ENCODE data around the gene YDJC. TPM values are rescaled to one million over a fixed set of nuclear protein-coding genes. Genes with fewer than 3 reads are reported as not detected.
"Not testable (repeated sequence)": the region's sequence is repeated elsewhere in the genome, so short reads cannot be mapped to it uniquely, and the experiment has no call there.

YDJC gene
- total and polyA plus RNA-seq, 4 donors = 11.0 to 41.1 (median 31.3) TPM

DNA sequence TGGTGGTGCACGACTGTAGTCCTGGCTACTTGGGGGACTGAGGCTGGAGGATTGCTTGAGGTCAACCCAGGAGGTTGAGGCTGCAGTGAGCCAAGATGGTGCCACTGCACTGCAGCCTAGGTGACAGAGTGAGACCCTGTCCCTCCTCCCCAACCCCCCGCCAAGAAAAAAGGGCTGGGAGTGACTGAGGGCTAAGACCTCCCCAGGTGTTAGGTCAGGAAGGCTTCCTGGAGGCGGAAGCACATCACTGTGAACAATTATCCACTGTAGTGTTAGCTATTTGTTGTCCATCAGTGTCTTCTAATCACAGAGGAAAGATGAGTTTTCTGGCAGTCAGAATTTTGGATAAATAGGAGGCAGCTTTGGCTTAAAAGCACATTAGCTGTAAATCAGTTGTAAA lies 8.8 kb downstream of the YDJC start:
- DNase-seq (no peak), ATAC-seq (ENCODE audit: insufficient read depth, low FRiP score) (no peak)
- H3K27ac ChIP-seq (ENCODE audit: low read depth in 1 of 2, low read length in 1 of 2) = no peak overlapping the region
- no peaks in the 10 kb centered on the region for H3K27me3 ChIP-seq (ENCODE audit: control insufficient read depth in 3 of 3, insufficient read depth in 3 of 3, low read length in 2 of 3)
- no peak overlapping the region for H3K4me3 ChIP-seq
- H3K36me3 ChIP-seq (ENCODE audit: control insufficient read depth in 4 of 4, insufficient read depth in 4 of 4, low read length in 4 of 4) = peaks cover 0 to 26% (median under 1%) of the 10 kb centered on the region in 4 donors
- 94 to 95% methylated on average over 3 of the region's 3 CpGs for WGBS, 2 donors
- H3K9me3 ChIP-seq (ENCODE audit: control insufficient read depth in 4 of 4, insufficient read depth in 3 of 4, low read length in 3 of 4) = no peaks in the 10 kb centered on the region
- H3K9ac ChIP-seq (ENCODE audit: insufficient read depth in 1 of 2, low read length in 2 of 2) = no peak overlapping the region
- TF ChIP-seq, protein P1, sequence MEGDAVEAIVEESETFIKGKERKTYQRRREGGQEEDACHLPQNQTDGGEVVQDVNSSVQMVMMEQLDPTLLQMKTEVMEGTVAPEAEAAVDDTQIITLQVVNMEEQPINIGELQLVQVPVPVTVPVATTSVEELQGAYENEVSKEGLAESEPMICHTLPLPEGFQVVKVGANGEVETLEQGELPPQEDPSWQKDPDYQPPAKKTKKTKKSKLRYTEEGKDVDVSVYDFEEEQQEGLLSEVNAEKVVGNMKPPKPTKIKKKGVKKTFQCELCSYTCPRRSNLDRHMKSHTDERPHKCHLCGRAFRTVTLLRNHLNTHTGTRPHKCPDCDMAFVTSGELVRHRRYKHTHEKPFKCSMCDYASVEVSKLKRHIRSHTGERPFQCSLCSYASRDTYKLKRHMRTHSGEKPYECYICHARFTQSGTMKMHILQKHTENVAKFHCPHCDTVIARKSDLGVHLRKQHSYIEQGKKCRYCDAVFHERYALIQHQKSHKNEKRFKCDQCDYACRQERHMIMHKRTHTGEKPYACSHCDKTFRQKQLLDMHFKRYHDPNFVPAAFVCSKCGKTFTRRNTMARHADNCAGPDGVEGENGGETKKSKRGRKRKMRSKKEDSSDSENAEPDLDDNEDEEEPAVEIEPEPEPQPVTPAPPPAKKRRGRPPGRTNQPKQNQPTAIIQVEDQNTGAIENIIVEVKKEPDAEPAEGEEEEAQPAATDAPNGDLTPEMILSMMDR (IDR thresholded peaks at IDR 0.05; ENCODE audit: control extremely low read depth, extremely low read depth) = no peak
- H3K4me1 ChIP-seq (ENCODE audit: control insufficient read depth in 5 of 5, insufficient read depth in 5 of 5, low read length in 5 of 5) = peaks cover 0 to 14% (median 2%) of the 10 kb centered on the region in 5 donors

DNA sequence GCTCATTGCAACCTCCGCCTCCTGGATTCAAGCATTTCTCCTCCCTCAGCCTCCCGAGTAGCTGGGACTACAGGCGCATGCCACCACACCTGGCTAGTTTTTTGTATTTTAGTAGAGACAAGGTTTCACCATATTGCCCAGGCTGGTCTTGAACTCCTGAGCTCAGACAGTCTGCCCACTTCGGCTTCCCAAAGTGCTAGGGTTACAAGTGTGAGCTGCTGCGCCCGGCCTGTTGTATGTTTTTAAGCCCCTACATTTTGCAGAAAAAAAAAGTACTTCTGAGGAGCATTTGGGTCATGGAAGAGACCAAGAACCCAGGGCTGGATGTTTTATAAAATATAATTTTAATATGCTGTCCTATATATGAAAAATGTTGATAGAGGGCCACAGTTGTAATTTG lies 12.5 kb downstream of the YDJC start:
- not testable (repeated sequence) for DNase-seq; H3K4me3 ChIP-seq; H3K27me3 ChIP-seq (ENCODE audit: control insufficient read depth in 3 of 3, insufficient read depth in 3 of 3, low read length in 2 of 3); ATAC-seq (ENCODE audit: insufficient read depth, low FRiP score); H3K9me3 ChIP-seq (ENCODE audit: control insufficient read depth in 4 of 4, insufficient read depth in 3 of 4, low read length in 3 of 4); H3K9ac ChIP-seq (ENCODE audit: insufficient read depth in 1 of 2, low read length in 2 of 2); H3K4me1 ChIP-seq (ENCODE audit: control insufficient read depth in 5 of 5, insufficient read depth in 5 of 5, low read length in 5 of 5); H3K27ac ChIP-seq (ENCODE audit: low read depth in 1 of 2, low read length in 1 of 2)
- 98% methylated on average over 6 of the region's 6 CpGs for WGBS, 2 donors
- H3K36me3 ChIP-seq (ENCODE audit: control insufficient read depth in 4 of 4, insufficient read depth in 4 of 4, low read length in 4 of 4) = peaks cover 0 to 13% (median 1%) of the 10 kb centered on the region in 4 donors

DNA sequence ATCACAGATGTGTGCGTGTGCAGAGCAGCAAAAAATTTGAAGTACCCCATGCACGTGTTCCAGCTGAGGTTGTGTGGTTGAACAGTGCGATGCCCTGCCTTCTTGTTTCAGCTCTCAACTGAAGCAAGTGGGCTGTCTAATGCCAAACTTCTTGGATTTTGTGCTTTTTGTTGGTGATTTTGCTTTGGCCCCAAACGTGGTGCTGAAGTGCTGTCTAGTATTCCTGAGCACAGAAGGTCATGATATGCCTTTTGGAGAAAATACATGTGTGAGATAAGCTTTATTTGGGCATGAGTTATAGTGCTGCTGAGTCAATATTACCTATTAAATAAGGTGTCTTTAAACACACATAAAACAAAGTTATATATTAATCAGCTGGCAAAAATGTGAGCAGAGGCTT lies 14.1 kb downstream of the YDJC start:
- Histone ChIP-seq H3K4me1 (ENCODE audit: control insufficient read depth in 5 of 5, insufficient read depth in 5 of 5, low read length in 5 of 5) (peaks cover 0 to 5% (median 0%) of the 10 kb centered on the region in 5 donors), H3K27ac (ENCODE audit: low read depth in 1 of 2, low read length in 1 of 2) (no peak overlapping the region), H3K27me3 (ENCODE audit: control insufficient read depth in 3 of 3, insufficient read depth in 3 of 3, low read length in 2 of 3) (no peaks in the 10 kb centered on the region), H3K9ac (ENCODE audit: insufficient read depth in 1 of 2, low read length in 2 of 2) (no peak overlapping the region), H3K36me3 (ENCODE audit: control insufficient read depth in 4 of 4, insufficient read depth in 4 of 4, low read length in 4 of 4) (peaks cover 3 to 22% (median 11%) of the 10 kb centered on the region in 4 donors), H3K4me3 (no peak overlapping the region), H3K9me3 (ENCODE audit: control insufficient read depth in 4 of 4, insufficient read depth in 3 of 4, low read length in 3 of 4) (no peaks in the 10 kb centered on the region)
- TF ChIP-seq, protein P1 (IDR thresholded peaks at IDR 0.05; ENCODE audit: control extremely low read depth, extremely low read depth) = no peak
- 81 to 93% methylated on average over 4 of the region's 4 CpGs for WGBS, 2 donors
- ATAC-seq (ENCODE audit: insufficient read depth, low FRiP score) = no peak
- DNase-seq = no peak

DNA sequence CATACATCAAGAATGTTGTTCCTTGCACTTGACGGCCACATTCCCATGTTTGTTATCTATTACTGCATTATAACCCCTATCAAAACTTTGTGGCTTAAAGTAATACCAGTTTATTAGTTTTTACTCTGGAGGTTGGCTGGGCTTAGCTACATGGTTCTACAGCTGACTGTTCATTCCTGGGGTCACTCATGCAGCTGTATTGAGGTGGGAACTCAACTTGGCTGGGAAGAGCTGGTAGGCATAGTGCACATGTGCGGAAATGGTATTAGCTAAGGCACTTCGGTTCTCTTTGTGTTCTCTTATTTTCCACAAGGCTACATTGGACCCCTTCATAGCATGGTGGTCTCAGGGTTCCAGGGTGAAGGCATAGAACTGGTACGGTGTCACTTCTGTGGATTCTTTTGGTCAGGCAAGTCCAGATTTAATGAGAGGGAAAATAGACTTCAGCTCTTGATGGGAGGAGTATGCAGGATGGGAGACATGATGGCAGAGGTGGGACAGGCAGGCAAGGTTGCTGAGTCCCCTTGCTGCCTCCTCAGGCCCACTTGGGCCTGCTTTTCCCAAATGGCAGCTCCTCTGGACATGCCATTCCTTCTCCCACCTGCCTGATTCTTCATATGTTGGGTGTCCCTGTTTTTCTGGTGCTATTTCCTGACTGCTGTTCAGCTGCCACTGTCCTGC lies 16.1 kb downstream of the YDJC start:
- H3K9ac ChIP-seq (ENCODE audit: insufficient read depth in 1 of 2, low read length in 2 of 2) = no peak overlapping the region
- no peak for ATAC-seq (ENCODE audit: insufficient read depth, low FRiP score)
- no peaks in the 10 kb centered on the region for H3K27me3 ChIP-seq (ENCODE audit: control insufficient read depth in 3 of 3, insufficient read depth in 3 of 3, low read length in 2 of 3)
- 84 to 95% methylated on average over 4 of the region's 4 CpGs for WGBS, 2 donors
- no peak overlapping the region for H3K27ac ChIP-seq (ENCODE audit: low read depth in 1 of 2, low read length in 1 of 2)
- H3K4me1 ChIP-seq (ENCODE audit: control insufficient read depth in 5 of 5, insufficient read depth in 5 of 5, low read length in 5 of 5) = peaks cover 0 to 6% (median 0%) of the 10 kb centered on the region in 5 donors
- no peaks in the 10 kb centered on the region for H3K9me3 ChIP-seq (ENCODE audit: control insufficient read depth in 4 of 4, insufficient read depth in 3 of 4, low read length in 3 of 4)
- no peak overlapping the region for H3K4me3 ChIP-seq
- DNase-seq = no peak
- TF ChIP-seq, protein P1 (IDR thresholded peaks at IDR 0.05; ENCODE audit: control extremely low read depth, extremely low read depth) = no peak
- peaks cover 3 to 16% (median 11%) of the 10 kb centered on the region in 4 donors for H3K36me3 ChIP-seq (ENCODE audit: control insufficient read depth in 4 of 4, insufficient read depth in 4 of 4, low read length in 4 of 4)

Data from lung (tissue), 12 donors.